ENCODE data around the gene CD300H.

The CD300H gene

GRCh38 chr17:74597069-74597790 is 29.9 kb upstream of the CD300H start:
- H4K20me1 ChIP-seq (ENCODE audit: insufficient read depth, low read length, poor library complexity, severe bottlenecking), result no peaks in the 10 kb centered on the region
- no peaks in the 10 kb centered on the region for H3K9me2 ChIP-seq (replicated peaks; ENCODE audit: low read depth, low read length)
- H3K27me3 ChIP-seq (ENCODE audit: insufficient read depth, low read length, poor library complexity, severe bottlenecking), result no peaks in the 10 kb centered on the region
- no peak overlapping the region for H3K9ac ChIP-seq (ENCODE audit: low read depth, low read length, poor library complexity, severe bottlenecking)
- no peaks in the 10 kb centered on the region for H3K36me3 ChIP-seq (ENCODE audit: insufficient read depth, low read length)
- no peaks in the 10 kb centered on the region for H3K79me2 ChIP-seq (ENCODE audit: insufficient read depth, low read length)
- no peak for TF ChIP-seq EZH2phosphoT487 (IDR thresholded peaks at IDR 0.05; ENCODE audit: borderline replicate concordance)
- no peak for TF ChIP-seq CTCF (conservative IDR thresholded peaks at IDR 0.05; ENCODE audit: low read length)
- no peak overlapping the region for H3K4me2 ChIP-seq (ENCODE audit: low read depth, low read length, poor library complexity, severe bottlenecking)
- peaks cover 7% of the 10 kb centered on the region for H3K4me1 ChIP-seq (ENCODE audit: insufficient read depth, low read length, poor library complexity, severe bottlenecking)
- H3K4me3 ChIP-seq (ENCODE audit: low read length, poor library complexity, severe bottlenecking), result no peak overlapping the region
- H2AFZ ChIP-seq (ENCODE audit: low read length), result no peak overlapping the region
- no peaks in the 10 kb centered on the region for H3K9me3 ChIP-seq (ENCODE audit: insufficient read depth, low read depth, low read length)
- H3F3A ChIP-seq (ENCODE audit: low read depth), result no peaks in the 10 kb centered on the region

GRCh38 chr17:74595037-74595750 is 27.9 kb upstream of the CD300H start:
- Histone ChIP-seq H3K27me3 (ENCODE audit: insufficient read depth, low read length, poor library complexity, severe bottlenecking) (no peaks in the 10 kb centered on the region), H3K9me3 (ENCODE audit: insufficient read depth, low read depth, low read length) (no peaks in the 10 kb centered on the region), H3K4me1 (ENCODE audit: insufficient read depth, low read length, poor library complexity, severe bottlenecking) (peaks cover 7% of the 10 kb centered on the region), H3K79me2 (ENCODE audit: insufficient read depth, low read length) (no peaks in the 10 kb centered on the region), H3K9ac (ENCODE audit: low read depth, low read length, poor library complexity, severe bottlenecking) (no peak overlapping the region), H4K20me1 (ENCODE audit: insufficient read depth, low read length, poor library complexity, severe bottlenecking) (no peaks in the 10 kb centered on the region), H3K4me3 (ENCODE audit: low read length, poor library complexity, severe bottlenecking) (no peak overlapping the region), H3F3A (ENCODE audit: low read depth) (no peaks in the 10 kb centered on the region), H3K9me2 (replicated peaks; ENCODE audit: low read depth, low read length) (no peaks in the 10 kb centered on the region), H2AFZ (ENCODE audit: low read length) (no peak overlapping the region), H3K4me2 (ENCODE audit: low read depth, low read length, poor library complexity, severe bottlenecking) (no peak overlapping the region), H3K36me3 (ENCODE audit: insufficient read depth, low read length) (no peaks in the 10 kb centered on the region)
- TF ChIP-seq CTCF (conservative IDR thresholded peaks at IDR 0.05; ENCODE audit: low read length) (no peak), EZH2phosphoT487 (IDR thresholded peaks at IDR 0.05; ENCODE audit: borderline replicate concordance) (no peak)

GRCh38 chr17:74592087-74592990 is 25.0 kb upstream of the CD300H start, which contains the start of gene CD300LD:
TSS of gene CD300LD (minus strand) at chr17:74592283. CDS start at chr17:74592202, 81 bp downstream.
- Histone ChIP-seq H2AFZ (ENCODE audit: low read length) (no peak within 1 kb of the TSS), H3K9me2 (replicated peaks; ENCODE audit: low read depth, low read length) (no peaks in the 10 kb centered on the region), H3K9me3 (ENCODE audit: insufficient read depth, low read depth, low read length) (no peaks in the 10 kb centered on the region), H3K9ac (ENCODE audit: low read depth, low read length, poor library complexity, severe bottlenecking) (no peak within 1 kb of the TSS), H3F3A (ENCODE audit: low read depth) (no peaks in the 10 kb centered on the region), H3K36me3 (ENCODE audit: insufficient read depth, low read length) (no peaks in the 10 kb centered on the region), H4K20me1 (ENCODE audit: insufficient read depth, low read length, poor library complexity, severe bottlenecking) (no peaks in the 10 kb centered on the region), H3K4me2 (ENCODE audit: low read depth, low read length, poor library complexity, severe bottlenecking) (no peak within 1 kb of the TSS), H3K4me3 (ENCODE audit: low read length, poor library complexity, severe bottlenecking) (no peak within 1 kb of the TSS), H3K79me2 (ENCODE audit: insufficient read depth, low read length) (no peaks in the 10 kb centered on the region), H3K27me3 (ENCODE audit: insufficient read depth, low read length, poor library complexity, severe bottlenecking) (no peaks in the 10 kb centered on the region), H3K4me1 (ENCODE audit: insufficient read depth, low read length, poor library complexity, severe bottlenecking) (no peaks in the 10 kb centered on the region)
- TF ChIP-seq CTCF (conservative IDR thresholded peaks at IDR 0.05; ENCODE audit: low read length) (no peak), EZH2phosphoT487 (IDR thresholded peaks at IDR 0.05; ENCODE audit: borderline replicate concordance) (no peak)

All from Loucy (cell line).